ENCODE measurements around the gene AKAP8L.

Gene AKAP8L

DNA sequence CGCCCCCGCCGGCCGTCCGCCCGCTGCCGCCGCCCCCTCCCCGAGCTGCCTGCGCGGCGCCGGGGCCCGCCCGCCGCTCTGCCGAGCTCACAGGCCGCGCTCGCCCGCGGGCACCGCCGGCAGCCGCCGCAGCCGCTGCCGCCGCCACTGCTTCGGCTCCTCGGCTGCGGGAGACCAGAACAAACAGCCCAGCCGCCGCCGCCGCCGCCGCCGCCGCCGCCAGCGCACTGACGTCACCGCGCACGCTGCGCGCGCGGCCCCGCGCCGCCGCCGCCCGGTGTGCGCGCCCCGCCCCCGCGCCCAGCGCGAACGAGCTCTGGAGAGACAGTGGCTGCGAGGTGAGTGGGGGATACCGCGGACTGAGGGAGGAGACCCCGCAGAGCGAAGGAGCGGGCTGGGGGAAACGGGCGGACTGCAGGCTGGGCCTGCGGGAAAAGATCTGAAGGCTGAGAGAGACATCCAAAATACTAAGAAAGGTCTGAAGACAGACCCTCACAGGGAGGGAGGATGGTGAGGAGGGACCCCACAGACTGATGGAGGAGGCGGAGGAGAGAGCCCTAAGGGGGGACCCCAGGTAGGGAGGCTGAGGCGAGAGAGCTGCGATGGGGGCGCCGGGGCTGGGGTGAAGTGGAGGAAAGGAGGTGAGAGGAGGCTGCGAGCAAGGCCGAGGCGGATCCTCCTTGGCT lies 86.3 kb downstream of the AKAP8L start, which contains the start of gene BRD4:
TSS of gene BRD4 (minus strand) at position 229 of the 686 bp plus-strand sequence. CDS start 59,440 bp downstream, outside the sequence.
- Histone ChIP-seq H3K9me3 (no peaks in the 10 kb centered on the region), H3K4me1 (peaks cover 5% of the 10 kb centered on the region; the same call in 1 of the 2 replicates), H3K36me3 (peaks cover 4% of the 10 kb centered on the region; the same call in 1 of the 2 replicates), H3K4me3 (ENCODE audit: low read depth, low read length) (peak within 1 kb of the TSS; percentile 95), H3K27me3 (no peaks in the 10 kb centered on the region)
- no peak for TF ChIP-seq CTCF (IDR thresholded peaks at IDR 0.05; ENCODE audit: low read depth, low read length)
- DNase-seq: peak; percentile 84

DNA sequence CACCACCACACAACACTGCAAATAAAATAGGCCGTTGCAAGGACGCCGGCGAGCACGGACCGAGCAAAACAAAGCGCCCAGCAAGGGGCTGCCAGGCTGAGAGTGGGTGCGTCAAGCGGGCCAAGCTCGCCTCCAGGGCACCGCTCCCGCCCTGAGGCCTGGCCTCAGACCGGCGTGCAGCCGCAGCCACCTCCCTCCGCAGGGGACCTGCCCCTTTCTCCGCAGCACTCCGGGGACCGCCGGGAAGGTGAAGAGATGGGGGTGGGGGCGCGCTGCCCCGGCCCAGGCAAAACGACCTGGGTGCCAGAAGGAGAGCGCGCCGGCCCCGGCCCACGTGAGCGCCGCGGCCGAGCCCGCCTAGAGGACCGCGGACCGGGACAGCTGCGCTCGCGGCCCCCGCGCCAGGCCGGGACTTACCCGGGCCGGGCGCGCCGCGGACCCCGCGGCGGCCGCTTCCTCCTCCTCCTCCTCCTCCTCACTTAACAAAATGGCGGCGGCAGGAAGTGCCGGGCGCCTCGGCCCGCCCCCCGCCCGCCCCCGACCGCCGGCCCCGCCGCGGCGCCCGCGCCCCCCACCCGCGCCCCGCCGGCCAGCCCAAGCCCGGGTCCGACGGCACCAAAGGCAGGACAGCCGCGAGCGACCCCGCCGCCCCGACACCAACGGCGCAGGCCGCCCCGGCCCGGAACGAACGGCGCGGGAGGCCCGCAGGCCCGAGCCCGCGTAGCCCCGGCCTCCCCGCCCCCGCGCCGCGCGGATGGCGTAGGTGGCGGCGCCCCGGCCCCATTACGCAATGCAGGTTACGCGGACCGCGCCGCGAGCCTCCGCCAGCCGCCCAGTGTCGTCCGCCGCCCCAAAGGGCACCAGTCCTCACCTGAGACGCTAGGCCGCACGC lies 87.1 kb downstream of the AKAP8L start:
- no peaks in the 10 kb centered on the region for H3K27me3 ChIP-seq
- H3K4me3 ChIP-seq (ENCODE audit: low read depth, low read length): peak overlapping the region; percentile 95
- H3K9me3 ChIP-seq: no peaks in the 10 kb centered on the region
- TF ChIP-seq CTCF (IDR thresholded peaks at IDR 0.05; ENCODE audit: low read depth, low read length): no peak
- H3K36me3 ChIP-seq: peaks cover 4% of the 10 kb centered on the region; the same call in 1 of the 2 replicates
- peaks cover 5% of the 10 kb centered on the region; the same call in 1 of the 2 replicates for H3K4me1 ChIP-seq
- peak; percentile 62 for DNase-seq

GRCh38 chr19:15330801-15331418 lies 87.9 kb downstream of the AKAP8L start:
- Histone ChIP-seq H3K9me3 (no peaks in the 10 kb centered on the region), H3K27me3 (no peaks in the 10 kb centered on the region), H3K4me3 (ENCODE audit: low read depth, low read length) (peak overlapping the region; percentile 95), H3K4me1 (peaks cover 5% of the 10 kb centered on the region; the same call in 1 of the 2 replicates), H3K36me3 (no peaks in the 10 kb centered on the region)
- TF ChIP-seq CTCF (IDR thresholded peaks at IDR 0.05; ENCODE audit: low read depth, low read length): no peak
- DNase-seq: no peak

Data from BE2C (cell line).